HG02973 (cell line): ENCODE results near the gene INPP4A.
"Not testable (repeated sequence)": the region's sequence is repeated elsewhere in the genome, so short reads cannot be mapped to it uniquely, and the experiment has no call there.

Experiments used
- ATAC-seq: cut with Tn5 transposase; IDR thresholded peaks from one replicate; pipeline ENCODE4 v1.9.1; 2021; ENCODE audit warnings: moderate library complexity; ENCODE audit not compliant: unreplicated experiment

The INPP4A gene

DNA sequence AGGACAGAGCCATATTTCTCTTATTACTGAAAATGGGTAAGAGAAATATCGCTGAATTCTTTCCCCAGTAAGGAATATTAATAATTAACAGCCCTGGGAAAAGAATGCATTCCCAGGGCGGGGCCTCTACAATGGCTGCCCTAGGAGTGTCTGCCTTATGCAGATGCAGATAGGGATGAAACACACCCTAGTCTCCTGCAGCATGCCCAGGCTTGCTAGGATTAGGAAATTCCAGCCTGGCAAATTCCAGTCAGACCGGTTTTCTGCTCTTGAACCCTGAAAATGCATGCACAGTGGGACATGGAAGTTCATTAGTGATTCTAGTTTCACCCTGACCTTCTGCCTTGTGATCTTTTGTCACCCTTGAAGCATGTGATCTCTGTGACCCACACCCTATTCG is 9.0 kb upstream of the INPP4A start:
- not testable (repeated sequence) for ATAC-seq

DNA sequence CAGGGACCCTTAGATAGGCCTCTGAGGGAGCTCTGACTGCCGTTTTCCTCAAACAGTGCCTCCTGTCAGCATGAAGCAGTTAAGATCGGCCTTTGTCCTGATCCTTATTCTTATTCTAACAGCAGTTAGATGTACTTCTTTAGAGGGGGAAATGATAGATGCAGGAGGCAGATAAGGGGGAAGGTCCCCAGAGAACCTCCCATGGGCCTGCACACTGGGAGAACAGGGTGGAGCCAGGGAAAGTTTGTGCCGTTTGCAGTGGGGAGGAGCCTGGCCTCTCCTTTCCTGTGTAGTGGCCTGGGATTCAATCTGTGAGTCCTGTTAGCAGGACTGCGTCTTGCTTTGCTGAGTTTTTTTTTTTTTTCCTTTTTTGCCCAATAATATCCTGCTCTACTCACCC is 7.9 kb upstream of the INPP4A start:
- ATAC-seq: no peak

DNA sequence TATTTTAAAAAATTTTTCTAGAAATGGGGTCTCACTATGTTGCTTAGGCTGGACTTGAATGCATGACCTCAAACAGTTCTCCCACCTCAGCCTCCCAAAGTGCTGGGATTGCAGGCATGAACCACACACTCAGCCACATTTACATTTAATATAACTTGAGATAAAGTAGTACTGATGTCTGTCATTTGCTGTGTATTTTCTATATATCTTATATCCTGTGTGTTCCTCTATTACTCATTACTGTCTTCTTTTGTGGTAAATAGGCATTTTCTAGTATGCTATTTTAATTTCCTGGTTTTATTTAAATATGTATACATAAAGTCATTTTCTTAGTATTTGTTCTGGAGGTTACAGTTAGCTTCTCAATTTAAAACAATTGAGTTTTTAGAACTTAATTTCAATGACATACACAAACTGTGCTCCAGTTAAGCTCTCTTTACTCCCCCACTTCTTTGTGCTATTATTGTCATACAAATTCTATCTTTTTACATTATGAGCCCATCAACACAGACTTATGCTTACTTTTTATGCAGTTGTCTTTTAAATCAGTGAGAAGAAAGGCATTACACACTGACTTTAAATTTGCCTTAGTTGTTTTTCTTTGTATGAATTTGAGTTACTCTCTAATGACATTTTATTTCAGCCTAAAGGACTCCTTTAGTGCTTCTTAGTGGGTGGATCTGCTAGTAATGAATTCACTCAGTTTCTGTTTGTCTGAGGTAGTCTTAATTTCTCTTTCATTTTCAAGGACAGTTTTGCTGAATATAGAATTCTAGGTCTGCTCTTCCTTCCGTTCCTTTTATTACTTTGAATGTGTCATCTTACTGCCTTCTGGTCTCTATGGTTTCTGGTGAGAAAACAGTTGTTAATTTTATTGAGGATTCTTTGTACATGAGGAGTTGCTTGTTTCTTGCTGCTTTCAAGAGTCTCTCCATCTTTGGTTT is 6.2 kb upstream of the INPP4A start:
- peak; percentile 91 for ATAC-seq

DNA sequence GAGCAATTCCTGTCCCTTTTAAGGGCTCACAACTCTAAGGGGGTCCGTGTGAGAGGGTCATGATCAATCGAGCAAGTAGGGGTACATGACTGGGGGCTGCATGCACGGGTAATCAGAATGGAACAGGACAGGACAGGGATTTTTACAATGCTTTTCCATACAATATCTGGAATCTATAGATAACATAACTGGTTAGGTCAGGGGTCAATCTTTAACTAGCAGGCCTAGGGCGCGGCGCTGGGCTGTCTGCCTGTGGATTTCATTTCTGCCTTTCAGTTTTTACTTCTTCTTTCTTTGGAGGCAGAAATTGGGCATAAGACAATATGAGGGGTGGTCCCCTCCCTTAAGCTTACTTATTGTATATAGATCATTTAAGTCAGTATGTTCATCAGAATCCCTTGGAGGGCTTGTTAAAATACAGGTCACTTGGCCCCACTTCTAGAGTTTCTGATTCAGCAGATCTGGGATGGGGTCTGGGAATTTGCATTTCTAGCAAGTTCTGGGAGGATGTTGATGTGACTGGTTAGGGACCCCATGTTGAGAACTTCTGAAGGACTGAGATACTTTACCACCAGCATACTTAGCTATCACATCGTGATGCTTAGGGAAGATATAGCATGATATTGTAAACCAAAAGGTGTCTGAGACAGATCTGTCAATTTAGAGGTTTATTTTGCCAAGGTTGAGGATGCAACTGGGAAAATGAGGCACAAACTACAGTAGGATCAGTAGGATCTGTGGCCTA is 2.8 kb upstream of the INPP4A start:
- ATAC-seq: no peak

DNA sequence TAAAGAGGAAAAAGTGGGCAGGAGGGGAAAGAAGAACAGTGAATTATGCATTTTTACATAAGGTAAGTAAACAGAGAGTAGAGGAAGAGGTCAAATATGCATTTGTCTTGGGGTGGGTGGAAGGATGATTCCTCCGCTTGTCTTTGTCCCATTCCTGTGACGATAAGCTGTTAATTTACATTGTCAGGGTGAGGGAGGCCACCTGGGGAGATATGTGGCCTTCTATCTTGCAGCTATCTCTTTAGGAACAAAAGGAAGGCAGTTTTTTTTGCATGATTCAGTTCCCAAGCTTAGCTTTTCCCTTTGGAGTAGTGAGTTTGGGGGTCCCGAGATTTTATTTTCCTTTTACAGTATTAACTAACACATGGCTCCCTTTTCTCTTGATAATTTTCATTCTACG is 2.2 kb upstream of the INPP4A start:
- ATAC-seq: no peak

DNA sequence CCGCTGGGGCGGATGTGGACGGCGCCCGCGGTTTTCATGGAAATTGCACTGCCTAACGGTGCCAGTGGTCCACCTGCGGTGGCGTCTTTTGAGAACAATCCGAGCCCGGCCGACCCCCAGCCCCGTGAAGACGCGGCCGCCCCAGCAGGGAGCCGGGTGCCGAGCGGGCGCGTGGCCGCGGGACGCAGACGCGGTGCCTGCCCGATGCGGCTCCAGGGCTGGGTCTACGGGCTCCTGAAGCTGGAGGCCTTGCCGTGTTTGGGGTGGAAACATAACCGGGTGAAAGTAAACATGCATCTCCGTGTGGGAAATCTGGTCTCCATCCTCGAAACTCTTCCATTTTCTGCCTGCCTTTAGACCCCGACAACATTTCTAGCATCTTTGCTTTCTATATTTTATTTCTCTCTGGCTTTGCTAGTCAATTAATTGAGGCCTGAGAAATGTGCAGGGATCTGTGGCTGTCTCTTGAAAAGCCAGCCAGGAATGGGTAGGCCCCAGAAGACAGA is 572 bp downstream of the INPP4A start:
- ATAC-seq: peak; percentile 14

DNA sequence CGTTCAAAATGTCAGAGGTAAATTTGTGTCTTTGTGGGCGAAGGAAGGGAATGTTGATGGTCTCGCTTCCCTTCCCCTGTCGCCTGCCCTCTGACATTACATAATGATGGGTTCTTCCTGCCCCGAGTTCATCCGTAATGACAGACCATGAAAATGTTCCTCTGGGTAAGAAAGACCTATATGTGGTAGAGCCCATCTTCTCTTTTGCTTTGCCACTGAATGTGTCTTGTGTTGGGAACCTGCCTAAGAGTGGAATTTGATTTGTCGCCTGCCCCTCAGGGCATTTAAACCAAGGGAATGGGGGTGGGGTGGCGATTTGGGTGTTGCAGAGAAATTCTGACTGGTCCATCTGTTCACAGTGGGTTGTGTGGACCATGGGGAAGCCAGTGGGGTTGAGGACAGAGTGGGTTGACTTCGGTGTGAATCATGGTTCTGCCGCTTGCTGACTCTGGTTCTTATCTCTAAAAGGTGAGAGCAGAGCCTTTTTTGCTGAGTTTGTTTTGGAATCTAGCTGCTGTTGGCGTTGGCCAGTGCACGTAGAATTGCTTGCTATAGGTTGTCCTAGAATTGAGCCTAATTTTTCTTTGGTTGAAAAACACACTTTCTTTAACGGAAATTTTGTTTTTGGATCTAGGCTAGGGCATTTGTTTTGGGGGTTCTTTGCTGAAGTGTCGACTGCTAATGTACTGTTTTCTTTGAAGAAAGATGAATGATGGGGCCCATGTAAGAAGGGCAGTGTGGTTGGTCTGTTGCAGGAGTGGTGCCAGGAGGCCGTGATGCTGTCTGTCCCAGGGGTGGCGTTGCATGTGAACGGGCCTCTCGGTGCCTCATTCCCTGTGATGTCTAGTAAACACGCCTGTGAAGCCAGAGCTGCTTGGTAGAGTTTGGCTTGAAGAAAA is 1.3 kb downstream of the INPP4A start:
- no peak for ATAC-seq

DNA sequence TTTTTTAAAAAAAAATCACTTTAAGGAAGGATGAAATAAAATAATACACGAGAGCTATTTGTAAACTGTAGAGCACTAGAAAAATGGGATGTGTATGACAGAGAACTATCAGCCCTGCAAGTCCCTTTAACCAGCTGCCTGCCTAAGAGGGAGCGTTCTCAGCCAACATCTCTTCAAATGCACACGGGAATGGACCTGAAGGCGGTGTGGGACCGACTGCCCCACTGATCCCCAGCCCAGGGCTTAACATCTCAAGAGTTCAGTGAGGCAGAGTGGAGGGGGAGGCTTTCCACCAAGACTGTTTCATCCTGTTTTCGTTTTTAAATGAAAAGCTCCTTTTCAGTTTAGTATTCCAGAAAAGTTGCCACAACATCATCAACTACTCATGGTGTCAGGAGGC is 2.2 kb downstream of the INPP4A start:
- ATAC-seq: no peak

DNA sequence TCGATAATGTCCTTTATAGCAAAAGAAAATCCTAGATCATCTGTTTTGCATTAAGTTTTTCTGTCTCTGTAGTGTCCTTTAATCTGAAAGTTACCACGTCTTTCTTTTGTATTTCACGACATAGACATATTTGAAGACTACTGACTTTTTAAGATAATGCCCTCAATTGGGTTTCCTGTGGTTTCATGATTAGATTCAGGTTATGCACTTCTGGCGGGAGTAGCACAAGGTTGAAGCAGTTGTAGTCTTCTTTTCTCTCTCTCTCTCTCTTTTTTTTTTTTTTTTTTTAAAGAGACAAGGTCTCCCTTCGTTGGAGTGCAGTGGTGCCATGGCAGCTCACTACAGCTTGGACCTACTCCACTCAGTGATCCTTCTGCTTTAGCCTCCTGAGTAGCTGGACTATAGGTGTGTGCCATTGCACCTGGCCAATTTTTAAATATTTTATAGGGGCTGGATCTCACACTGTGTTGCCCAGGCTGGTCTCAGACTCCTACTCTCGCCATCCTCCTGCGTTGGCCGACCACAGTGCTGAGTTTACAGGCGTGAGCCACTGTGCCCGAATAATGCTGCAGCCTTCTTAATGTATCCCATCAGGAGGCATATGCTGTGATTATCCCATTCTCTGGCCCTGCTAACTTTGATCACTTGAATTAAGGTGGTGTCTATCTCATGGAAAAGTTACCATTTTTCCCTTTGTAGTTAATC is 3.9 kb downstream of the INPP4A start:
- no peak for ATAC-seq

DNA sequence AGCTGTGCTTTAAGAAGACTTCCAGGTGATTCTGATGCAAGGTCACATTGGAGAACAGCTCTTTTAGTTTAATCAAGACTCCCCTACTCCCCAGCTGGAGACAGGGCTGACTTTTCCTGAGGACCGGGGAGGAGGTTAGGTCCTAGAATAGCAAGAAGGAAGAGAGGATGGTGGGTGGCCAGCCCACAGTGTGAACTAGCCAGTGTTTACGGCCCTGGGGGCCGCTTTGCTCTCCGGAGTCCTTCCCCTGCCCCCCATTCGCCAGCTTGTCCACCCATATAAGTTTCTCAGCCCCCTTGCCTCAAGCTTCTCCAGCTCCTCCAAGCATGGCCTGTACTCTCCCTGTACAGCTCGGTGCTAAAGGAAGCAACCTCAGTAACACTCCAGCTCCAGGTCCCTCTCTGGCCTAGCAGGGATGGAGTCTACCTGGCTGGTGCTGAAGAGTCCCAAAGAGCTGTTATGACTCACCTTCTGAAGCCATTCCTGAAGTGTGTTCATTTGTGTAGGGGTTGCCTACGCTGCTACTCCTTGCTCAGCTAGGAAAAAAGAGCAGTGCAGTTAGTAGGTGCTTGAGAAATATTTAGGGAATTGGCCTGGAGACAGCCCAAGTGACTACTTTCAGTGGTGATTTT is 7.9 kb downstream of the INPP4A start:
- ATAC-seq: no peak

DNA sequence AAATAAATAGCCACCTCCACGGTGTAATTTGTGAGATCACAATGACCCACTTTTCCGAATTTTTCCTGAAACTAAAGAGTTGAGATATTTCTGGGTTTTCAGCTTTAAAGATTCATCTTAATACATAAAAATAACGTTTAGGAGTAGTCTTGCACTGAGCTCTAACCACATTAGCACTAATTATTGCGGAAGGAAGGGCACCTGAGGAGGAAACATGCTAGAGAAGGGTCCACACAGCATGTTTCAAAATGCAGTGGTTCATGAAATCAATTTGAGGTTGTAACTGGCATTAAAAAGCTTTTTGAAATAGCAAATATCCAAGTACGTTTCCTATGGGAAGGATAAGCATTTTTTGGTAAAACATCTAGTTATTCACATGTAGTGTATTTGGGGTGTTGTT is 8.4 kb downstream of the INPP4A start:
- no peak for ATAC-seq

DNA sequence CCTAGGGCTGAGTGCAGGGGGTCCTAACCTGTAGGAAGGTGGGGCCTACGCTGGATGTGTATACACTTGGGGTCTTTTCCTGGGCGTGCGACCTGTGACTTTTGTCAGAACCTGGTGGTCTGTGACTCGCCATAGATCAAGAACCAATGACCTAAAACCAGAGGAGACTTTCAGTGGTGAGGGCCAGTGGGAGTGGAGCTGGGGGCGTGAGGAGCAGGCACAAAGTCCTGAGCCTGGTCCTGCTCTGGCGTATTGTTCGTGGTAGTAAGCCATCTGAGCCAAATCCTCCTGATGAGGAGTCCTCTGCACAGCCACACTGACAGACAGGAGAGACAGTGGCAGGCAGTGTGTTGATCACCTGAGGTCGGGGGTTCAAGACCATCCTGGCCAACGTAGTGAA is 8.9 kb downstream of the INPP4A start:
- no peak for ATAC-seq

DNA sequence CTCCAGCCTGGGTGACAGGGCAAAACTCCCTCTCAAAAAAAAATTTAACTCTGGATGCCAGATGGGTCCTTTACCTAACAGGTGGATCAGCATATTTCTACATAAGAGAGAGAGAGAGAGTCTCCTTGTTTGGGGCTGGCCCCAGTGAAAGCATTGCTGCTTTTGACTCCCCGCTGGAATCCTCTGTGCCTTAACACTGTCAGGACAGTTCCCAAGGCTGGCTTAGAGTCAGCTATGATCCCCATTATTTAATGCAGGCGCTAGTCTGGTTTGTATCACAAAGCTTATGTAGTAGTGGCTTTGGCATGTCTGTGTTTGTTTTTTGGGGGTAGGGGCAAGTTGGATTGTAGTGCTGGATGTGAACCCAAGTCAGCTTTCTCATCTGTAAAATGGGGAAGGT is 9.4 kb downstream of the INPP4A start:
- no peak for ATAC-seq

DNA sequence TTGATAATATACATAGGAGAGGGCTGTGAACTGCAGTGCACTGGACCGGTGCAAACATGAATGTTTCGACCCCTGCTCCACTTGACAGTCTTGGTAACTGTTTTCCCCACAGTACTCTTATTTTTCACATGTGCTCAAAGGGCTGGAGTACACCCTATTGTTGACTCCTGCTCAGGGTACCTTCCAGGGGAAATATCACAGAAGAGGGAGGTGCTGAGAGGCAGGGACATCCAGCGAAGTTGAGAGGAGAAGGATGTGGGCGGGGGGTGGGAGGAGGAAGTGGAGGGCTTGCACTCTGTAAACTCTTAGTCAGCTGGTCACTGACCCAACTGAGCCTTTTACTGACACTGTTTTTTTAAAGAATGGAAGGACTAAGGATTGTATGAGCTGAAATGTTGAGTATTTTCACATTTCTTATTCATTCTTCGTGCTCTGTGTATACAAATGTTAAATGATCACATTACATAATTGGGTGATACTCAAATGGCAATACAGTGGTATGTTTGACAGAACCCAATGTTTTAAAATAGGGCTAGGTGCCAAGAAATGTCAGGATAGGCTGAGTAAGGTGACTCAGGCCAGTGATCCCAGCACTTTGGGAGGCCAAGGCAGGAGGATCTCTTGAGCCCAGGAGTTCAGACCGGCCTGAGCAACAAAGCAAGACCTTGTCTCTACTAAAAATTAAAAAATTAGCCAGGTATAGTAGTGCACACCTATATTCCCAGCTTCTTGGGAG is 10.0 kb downstream of the INPP4A start:
- no peak for ATAC-seq

DNA sequence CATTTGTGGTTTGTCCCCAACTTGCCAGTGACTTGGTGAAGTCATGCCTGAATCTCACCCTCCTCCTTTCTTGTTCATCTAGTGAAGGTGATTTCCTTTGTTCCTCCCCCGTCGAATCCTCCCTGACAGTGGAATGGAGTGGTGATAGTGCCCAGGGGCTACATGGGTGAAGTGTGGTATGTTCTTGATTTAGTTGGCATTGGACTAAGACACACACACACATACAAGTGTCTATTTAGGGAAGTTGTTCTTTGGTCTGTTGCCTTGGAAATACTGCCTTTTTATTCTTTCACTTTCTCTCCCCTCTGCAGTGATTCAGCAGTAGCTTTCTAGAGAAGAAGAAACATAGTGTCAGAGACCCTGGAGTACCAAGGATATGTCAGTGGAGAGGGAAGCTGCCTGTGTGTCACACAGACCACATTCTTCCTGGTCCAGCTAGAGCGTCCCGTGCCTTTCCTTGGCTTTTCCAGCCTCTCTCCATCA is 10.9 kb downstream of the INPP4A start:
- ATAC-seq: peak; percentile 51

DNA sequence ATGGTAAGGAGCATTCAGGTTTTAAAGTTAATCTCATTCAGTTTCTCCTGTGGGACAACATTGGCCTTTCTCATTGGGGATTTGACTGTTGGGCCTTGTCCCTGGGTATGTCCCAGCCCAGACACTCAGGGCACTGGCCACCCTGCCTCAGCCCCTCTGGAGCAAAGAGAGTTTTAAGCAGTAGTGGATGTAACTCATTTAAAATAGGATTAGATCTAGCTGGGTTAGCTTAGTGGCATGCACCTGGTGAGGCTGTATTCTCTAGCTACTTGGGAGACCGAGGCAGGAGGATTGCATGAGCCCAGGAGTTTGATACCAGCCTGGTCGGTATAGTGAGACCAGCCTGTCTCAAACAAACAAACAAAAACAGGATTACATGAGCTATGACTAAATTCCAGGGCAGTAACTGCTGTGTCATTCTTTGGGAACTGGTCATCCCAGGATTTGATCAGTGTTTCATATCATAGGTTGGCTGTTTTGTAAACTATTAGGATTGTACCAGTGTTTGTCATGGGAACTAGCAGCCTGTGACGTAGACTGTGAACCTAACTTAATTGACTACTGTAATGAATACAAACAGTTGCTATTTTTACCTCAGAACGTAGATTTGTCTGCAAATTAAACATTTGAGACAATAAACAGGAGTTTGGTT is 12.5 kb downstream of the INPP4A start:
- ATAC-seq: no peak

DNA sequence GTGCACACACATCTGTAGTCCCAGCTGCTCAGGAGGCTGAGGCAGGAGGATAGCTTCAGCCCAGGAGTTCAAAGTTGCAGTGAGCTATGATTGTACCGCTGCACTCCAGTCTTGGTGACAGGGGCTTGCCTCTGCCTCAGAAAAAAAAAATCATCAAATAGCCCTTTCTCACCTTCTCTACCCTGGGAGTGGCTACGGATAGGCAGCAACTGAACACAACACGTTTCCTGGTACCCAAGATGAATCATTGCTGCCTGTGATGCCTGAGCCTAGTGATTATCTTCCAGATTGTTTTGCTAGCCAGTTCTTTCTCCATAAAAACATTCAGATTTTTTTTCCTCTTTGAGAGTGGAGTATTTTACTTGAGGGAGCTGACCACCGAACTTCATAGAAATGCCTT is 13.5 kb downstream of the INPP4A start:
- no peak for ATAC-seq

DNA sequence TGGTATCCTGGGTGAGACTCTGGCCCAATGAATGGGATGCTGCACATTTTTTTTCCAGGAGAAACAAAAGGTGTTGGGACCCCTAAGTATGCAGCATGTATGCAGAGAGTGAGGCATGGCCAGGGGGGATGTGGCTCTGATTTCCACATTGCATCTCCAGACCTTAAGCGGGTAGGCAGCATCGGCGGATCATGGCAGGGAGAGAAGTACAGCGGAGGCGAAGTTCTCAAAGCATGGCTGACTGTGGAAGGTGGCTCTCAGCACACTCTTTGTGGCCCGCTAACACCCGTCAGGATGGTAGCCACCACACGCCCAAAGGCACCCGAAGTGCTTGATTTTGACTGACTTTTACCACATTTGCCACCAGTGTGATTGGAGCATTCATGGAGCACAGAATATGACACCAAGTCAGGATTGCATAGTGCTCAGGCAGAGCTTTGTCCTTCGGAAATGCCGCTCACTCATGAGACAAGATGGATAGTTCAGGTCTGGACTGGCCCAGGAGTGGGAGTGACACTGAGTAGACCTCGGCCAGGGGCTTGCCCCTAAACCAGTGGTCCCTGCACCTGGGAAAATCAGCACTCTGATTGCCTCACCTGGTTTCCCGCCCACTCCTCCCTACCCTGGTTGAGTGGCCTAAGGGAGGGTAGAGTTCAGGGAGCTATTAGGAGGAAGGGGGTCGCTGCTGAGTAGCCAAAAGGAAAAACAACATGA is 14.2 kb downstream of the INPP4A start:
- ATAC-seq: no peak
